ENCODE results near the gene FKBP10. TPM values are rescaled to one million over a fixed set of nuclear protein-coding genes. Genes with fewer than 3 reads are reported as not detected.

Gene FKBP10
- total RNA-seq, 3 donors from 2014 or later (not counting 1 experiment from before 2014, with no cell fraction given), result 5.6 to 8.8 (median 6.0) TPM

GRCh38 chr17:41769985-41770384, 42.8 kb upstream of the FKBP10 start:
- 71% methylated on average over 3 of the region's 3 CpGs for WGBS (ENCODE audit: insufficient coverage)
- no peak overlapping the region for H3K27ac ChIP-seq (ENCODE audit: low read length)
- Mint-ChIP-seq H3K9me3 (no peaks in the 10 kb centered on the region), H3K4me3 (no peak overlapping the region), H3K27ac (no peak overlapping the region), H3K36me3 (no peaks in the 10 kb centered on the region), H3K4me1 (no peaks in the 10 kb centered on the region), H3K27me3 (ENCODE audit: low read depth in 2 of 2) (no peaks in the 10 kb centered on the region)
- intact Hi-C loops (cut with micrococcal nuclease), result no loop called here
- no peaks in the 10 kb centered on the region for H3K27me3 ChIP-seq (ENCODE audit: control insufficient read depth, insufficient read depth, low read length)
- H3K4me3 ChIP-seq (ENCODE audit: low read length), result no peak overlapping the region
- H3K4me1 ChIP-seq (ENCODE audit: control insufficient read depth, insufficient read depth, low read length), result no peaks in the 10 kb centered on the region
- no peak for TF ChIP-seq CTCF (IDR thresholded peaks at IDR 0.05)
- DNase-seq (no peak), ATAC-seq (no peak)
- no peaks in the 10 kb centered on the region for H3K9me3 ChIP-seq (ENCODE audit: control insufficient read depth, insufficient read depth, low read length)
- H3K36me3 ChIP-seq (ENCODE audit: control insufficient read depth, insufficient read depth, low read length), result no peaks in the 10 kb centered on the region

GRCh38 chr17:41771389-41772206, 41.2 kb upstream of the FKBP10 start:
- H3K4me1 ChIP-seq (ENCODE audit: control insufficient read depth, insufficient read depth, low read length), result no peaks in the 10 kb centered on the region
- DNase-seq (no peak), ATAC-seq (no peak)
- intact Hi-C loops (cut with micrococcal nuclease), result no loop called here
- H3K4me1 Mint-ChIP-seq, result no peaks in the 10 kb centered on the region
- no peaks in the 10 kb centered on the region for H3K36me3 ChIP-seq (ENCODE audit: control insufficient read depth, insufficient read depth, low read length)
- H3K9me3 ChIP-seq (ENCODE audit: control insufficient read depth, insufficient read depth, low read length), result no peaks in the 10 kb centered on the region
- H3K27me3 Mint-ChIP-seq (ENCODE audit: low read depth in 2 of 2), result no peaks in the 10 kb centered on the region
- H3K4me3 Mint-ChIP-seq, result no peak overlapping the region
- no peak overlapping the region for H3K27ac ChIP-seq (ENCODE audit: low read length)
- H3K27me3 ChIP-seq (ENCODE audit: control insufficient read depth, insufficient read depth, low read length), result no peaks in the 10 kb centered on the region
- H3K9me3 Mint-ChIP-seq, result no peaks in the 10 kb centered on the region
- no peak overlapping the region for H3K4me3 ChIP-seq (ENCODE audit: low read length)
- WGBS (ENCODE audit: insufficient coverage), result 78% methylated on average over 17 of the region's 17 CpGs
- no peak overlapping the region for H3K27ac Mint-ChIP-seq
- H3K36me3 Mint-ChIP-seq, result no peaks in the 10 kb centered on the region
- TF ChIP-seq CTCF (IDR thresholded peaks at IDR 0.05), result no peak

- Histone ChIP-seq H3K4me3 (ENCODE audit: low read length) (no peak overlapping the region), H3K27ac (ENCODE audit: low read length) (no peak overlapping the region), H3K9me3 (ENCODE audit: control insufficient read depth, insufficient read depth, low read length) (no peaks in the 10 kb centered on the region), H3K36me3 (ENCODE audit: control insufficient read depth, insufficient read depth, low read length) (no peaks in the 10 kb centered on the region), H3K4me1 (ENCODE audit: control insufficient read depth, insufficient read depth, low read length) (no peaks in the 10 kb centered on the region), H3K27me3 (ENCODE audit: control insufficient read depth, insufficient read depth, low read length) (no peaks in the 10 kb centered on the region)
- H3K4me1 Mint-ChIP-seq, result no peaks in the 10 kb centered on the region
- H3K27ac Mint-ChIP-seq, result no peak overlapping the region
- intact Hi-C loops (cut with micrococcal nuclease), result no loop called here
- no peaks in the 10 kb centered on the region for H3K9me3 Mint-ChIP-seq
- DNase-seq (no peak), ATAC-seq (no peak)
- no peaks in the 10 kb centered on the region for H3K36me3 Mint-ChIP-seq
- TF ChIP-seq CTCF (IDR thresholded peaks at IDR 0.05), result no peak
- H3K27me3 Mint-ChIP-seq (ENCODE audit: low read depth in 2 of 2), result no peaks in the 10 kb centered on the region
- no peak overlapping the region for H3K4me3 Mint-ChIP-seq
- WGBS (ENCODE audit: insufficient coverage), result 91% methylated on average over 4 of the region's 4 CpGs
Observed at GRCh38 chr17:41772218-41772585, 40.6 kb upstream of the FKBP10 start.
